Lower lobe of right lung (tissue), 2 donors: ENCODE data around the gene EHD4. TPM values are rescaled to one million over a fixed set of nuclear protein-coding genes. Genes with fewer than 3 reads are reported as not detected.
A peak's percentile ranks its signal among the peaks of the same experiment; 100 is the strongest.

ENCODE experiments used
- ATAC-seq, 2 donors: fragments of 200-7000 bp; cut with Tn5 transposase; one replicate each; pipeline ENCODE4 v1.9.1; 2020 to 2022; ENCODE audit warnings: mild to moderate bottlenecking in 2 of 2, moderate library complexity in 2 of 2
- DNase-seq: peaks from one replicate; pipeline ENCODE4 v3.0.0-alpha.2; 2020
- H3K27ac ChIP-seq: fragments of 200-600 bp; one replicate; pipeline ENCODE4 v1.8.0; 2022
- H3K27me3 ChIP-seq: fragments of 200-600 bp; one replicate; pipeline ENCODE4 v1.8.0; 2022; ENCODE audit warnings: low read depth
- H3K36me3 ChIP-seq: fragments of 200-600 bp; one replicate; pipeline ENCODE4 v1.8.0; 2022; ENCODE audit warnings: mild to moderate bottlenecking
- H3K4me1 ChIP-seq: fragments of 200-600 bp; one replicate; pipeline ENCODE4 v1.8.0; 2022
- H3K4me3 ChIP-seq: fragments of 200-600 bp; one replicate; pipeline ENCODE4 v1.8.0; 2022; ENCODE audit warnings: mild to moderate bottlenecking
- H3K9me3 ChIP-seq: fragments of 200-600 bp; one replicate; pipeline ENCODE4 v1.8.0; 2022
- intact Hi-C: fragments of 100-400 bp; cut with DNase I; formaldehyde crosslinking; loops from one replicate; pipeline ENCODE4 v1.11.0; 2022
- long read RNA-seq: library from polyadenylated mRNA; unstranded; transcript quantifications from one replicate; pipeline ENCODE4 v2.0.0, GENCODE V29; 2021
- total RNA-seq: library from RNA; stranded (reverse); fragmentation: NEBNext Ultra II Directional; extraction: Animal tissue kit (Norgen Biotek cat#: 25700); gene quantifications from one replicate; pipeline ENCODE4 v1.2.1, GENCODE V29; 2021
- TF ChIP-seq, protein P1 (sequence below): fragments of 200-600 bp; IDR thresholded peaks from one replicate; pipeline ENCODE4 v1.8.0; 2022; ENCODE audit warnings: antibody characterized with exemption, mild to moderate bottlenecking
- donor health status: DM: no; HTN: yes; CAD: no; lungs with severe emphysema.

EHD4 gene
- 35.0 TPM for total RNA-seq
- long read RNA-seq, full-length matches to known transcripts: 129 of 176 reads
- long read RNA-seq, partial matches to known transcripts: 14 of 176 reads
- long read RNA-seq, other reads (novel, unspliced or antisense): 33 of 176 reads

DNA sequence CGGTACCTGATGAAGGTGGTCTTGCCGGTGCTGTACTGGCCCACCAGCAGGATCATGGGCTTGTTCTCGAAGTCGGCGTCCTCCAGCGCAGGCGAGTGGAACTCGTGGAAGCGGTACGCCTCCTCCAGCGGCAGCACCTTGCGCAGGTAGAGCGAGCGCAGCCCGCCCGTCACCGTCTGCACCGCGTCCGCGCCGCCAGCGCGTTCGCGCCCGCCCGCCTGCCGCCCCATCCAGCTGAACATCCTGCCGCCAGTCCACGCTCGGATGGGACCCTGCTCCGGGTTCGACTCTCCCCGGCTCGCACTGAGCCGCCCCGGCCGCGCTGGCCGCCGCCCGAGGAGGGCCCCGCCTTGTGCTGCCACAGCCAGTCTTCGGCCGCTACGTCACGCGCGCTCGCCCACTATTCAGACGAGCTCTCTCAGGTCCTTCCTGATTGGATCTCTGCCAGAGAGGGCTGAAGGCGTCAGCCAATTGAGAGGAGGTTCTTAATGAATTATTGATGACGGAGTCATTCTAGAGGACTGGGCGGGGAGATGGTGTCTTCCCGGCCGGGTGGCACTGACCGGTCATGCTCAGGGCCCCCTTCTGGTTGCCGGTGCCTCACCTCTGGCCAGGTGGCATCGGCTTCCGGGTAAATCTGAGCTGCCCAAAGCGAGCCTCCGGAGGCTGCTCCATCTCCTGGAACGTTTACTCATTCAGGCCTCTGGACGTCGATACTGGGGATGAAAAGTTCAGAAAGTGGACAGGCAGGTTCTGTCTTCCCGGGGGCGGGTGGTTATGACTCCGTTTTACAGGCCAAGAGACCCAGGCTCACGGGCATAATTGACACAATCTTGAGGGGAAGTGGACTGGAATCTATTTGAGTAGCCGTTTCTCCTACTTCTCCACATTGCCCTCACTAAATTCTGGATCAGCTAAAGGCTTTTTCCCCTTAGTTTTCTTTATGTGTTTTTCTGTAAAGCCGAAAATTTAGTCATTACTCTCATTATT is at the start of gene EHD4:
Gene EHD4, minus strand, starts transcription at position 305 of the 990 bp plus-strand sequence. Its CDS starts 63 bp downstream, at position 242.
- Histone ChIP-seq H3K27ac (peak within 1 kb of the TSS; percentile 96), H3K9me3 (no peaks in the 10 kb centered on the region), H3K27me3 (no peaks in the 10 kb centered on the region), H3K4me3 (peak within 1 kb of the TSS; percentile 94), H3K4me1 (peaks cover 46% of the 10 kb centered on the region), H3K36me3 (no peaks in the 10 kb centered on the region)
- TF ChIP-seq, protein P1, sequence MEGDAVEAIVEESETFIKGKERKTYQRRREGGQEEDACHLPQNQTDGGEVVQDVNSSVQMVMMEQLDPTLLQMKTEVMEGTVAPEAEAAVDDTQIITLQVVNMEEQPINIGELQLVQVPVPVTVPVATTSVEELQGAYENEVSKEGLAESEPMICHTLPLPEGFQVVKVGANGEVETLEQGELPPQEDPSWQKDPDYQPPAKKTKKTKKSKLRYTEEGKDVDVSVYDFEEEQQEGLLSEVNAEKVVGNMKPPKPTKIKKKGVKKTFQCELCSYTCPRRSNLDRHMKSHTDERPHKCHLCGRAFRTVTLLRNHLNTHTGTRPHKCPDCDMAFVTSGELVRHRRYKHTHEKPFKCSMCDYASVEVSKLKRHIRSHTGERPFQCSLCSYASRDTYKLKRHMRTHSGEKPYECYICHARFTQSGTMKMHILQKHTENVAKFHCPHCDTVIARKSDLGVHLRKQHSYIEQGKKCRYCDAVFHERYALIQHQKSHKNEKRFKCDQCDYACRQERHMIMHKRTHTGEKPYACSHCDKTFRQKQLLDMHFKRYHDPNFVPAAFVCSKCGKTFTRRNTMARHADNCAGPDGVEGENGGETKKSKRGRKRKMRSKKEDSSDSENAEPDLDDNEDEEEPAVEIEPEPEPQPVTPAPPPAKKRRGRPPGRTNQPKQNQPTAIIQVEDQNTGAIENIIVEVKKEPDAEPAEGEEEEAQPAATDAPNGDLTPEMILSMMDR: peak; percentile 49
- intact Hi-C loops: no loop called here
- ATAC-seq (peak; percentile 97), DNase-seq (peak; percentile 99)

DNA sequence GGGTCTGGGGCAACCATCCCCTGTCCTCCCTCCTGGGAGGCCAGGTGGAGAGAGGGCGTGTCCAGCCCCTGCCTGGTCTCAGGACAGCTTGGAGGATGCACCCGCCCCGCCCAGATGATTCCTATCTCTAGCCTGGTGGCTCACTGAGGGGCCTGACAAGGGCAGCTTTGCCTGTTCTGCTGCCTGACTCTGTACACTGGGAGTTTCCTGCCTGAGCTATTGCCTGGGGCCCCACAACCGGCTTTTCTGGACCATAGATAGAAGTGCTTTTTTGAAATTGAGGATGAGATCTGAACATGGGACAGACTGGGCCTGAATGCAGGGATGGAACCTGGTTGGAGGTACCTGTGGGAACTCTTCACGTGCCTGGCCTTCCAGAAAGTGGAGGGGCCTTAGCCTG is 49.2 kb upstream of the EHD4 start:
- Histone ChIP-seq H3K27ac (no peak overlapping the region), H3K9me3 (no peaks in the 10 kb centered on the region), H3K4me1 (no peaks in the 10 kb centered on the region), H3K4me3 (no peak overlapping the region), H3K36me3 (no peaks in the 10 kb centered on the region), H3K27me3 (no peaks in the 10 kb centered on the region)
- ATAC-seq (no peak), DNase-seq (no peak)
- intact Hi-C loops: no loop called here
- TF ChIP-seq, protein P1: no peak

DNA sequence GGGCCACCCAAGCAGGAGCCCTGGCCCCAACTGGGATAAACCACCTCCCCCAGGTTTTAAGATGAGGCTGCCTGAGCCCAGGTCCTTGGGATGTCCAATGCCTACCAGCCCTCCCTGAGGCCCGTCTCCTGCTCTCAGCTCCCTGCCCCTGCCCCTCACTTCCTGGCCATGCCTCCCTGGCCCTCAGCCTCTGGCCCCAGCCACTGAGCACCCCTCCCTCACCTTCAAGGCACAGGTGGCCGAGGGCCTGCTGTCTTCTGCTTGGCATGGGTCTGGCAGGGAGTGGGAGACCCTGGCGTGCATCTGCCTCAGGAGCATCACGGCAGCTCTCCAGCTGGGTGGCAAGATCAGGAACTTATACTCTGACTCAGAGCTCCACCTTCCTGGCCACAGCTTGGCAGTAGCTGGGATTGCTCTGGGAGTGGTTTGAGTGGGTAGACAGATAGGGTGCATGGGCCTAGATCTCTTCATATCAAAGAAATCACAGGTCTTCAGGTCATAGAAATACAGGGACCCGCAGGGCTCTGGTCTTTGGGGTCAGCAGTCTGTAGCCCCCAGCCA is 48.4 kb upstream of the EHD4 start, which contains the start of gene PLA2G4E:
Gene PLA2G4E, minus strand, starts transcription at position 330 of the 561 bp plus-strand sequence. Its CDS starts 12 bp downstream, at position 318.
- Histone ChIP-seq H3K27me3 (no peaks in the 10 kb centered on the region), H3K4me3 (no peak within 1 kb of the TSS), H3K27ac (no peak within 1 kb of the TSS), H3K4me1 (no peaks in the 10 kb centered on the region), H3K9me3 (no peaks in the 10 kb centered on the region), H3K36me3 (no peaks in the 10 kb centered on the region)
- TF ChIP-seq, protein P1: no peak
- ATAC-seq: no peak
- intact Hi-C loops: no loop called here
- no peak for DNase-seq

DNA sequence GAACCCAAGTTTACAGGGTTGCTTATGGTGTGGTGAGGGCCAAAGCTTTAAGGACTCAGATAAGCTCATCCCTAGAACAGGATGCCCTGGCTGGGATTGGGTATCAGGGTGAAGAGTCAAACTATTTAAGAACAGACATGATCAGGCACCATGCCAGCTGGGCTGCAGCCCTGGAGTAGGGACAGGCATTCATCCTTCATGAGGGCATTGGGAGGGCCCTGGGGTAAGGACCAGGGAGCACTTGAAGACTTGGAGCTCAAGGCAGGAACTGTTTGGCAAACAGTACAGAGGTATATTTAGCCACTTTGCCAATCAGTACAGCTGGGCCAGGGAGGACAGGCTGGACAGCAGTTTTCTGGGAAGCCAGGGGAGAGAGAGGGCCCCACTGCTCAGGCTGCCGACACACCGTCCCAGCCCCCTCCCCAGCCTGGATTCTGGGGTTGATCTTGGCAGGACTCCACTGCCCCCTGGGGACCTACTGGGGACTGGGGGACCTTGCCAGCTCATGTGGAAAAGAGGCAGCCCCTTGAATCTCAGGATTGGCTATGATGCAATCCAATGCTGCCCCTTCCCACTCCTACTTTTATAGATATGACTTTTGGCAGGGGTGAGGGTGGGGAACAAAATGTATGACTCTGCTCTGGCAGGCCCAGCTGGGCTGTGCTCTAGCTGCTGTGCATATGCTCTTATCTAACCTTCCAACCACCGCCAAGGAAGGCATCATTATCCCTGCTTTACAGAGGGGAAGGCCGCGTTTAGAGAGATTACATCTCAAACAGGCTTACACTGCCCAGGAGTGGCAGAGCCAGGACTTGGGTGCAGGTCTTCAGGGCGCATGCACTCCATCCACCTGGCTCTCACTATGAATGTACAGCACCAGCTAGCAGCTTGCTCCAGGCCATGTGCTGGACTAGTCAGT is 46.2 kb upstream of the EHD4 start:
- DNase-seq: no peak
- H3K27ac ChIP-seq: no peak overlapping the region

More for the DNA sequence above, 46.2 kb upstream of the EHD4 start:
- TF ChIP-seq, protein P1: no peak
- Histone ChIP-seq H3K9me3 (no peaks in the 10 kb centered on the region), H3K4me1 (no peaks in the 10 kb centered on the region), H3K36me3 (no peaks in the 10 kb centered on the region), H3K4me3 (no peak overlapping the region), H3K27me3 (no peaks in the 10 kb centered on the region)
- intact Hi-C loops: no loop called here
- peak in 1 of 2 donors; percentile 63 for ATAC-seq
